H1 (cell line): Measurements from ENCODE around the gene ARHGEF40. TPM values are rescaled to one million over a fixed set of nuclear protein-coding genes. Genes with fewer than 3 reads are reported as not detected.

ENCODE experiments used
- CTCF ChIA-PET: fragments of 300-600 bp; sonication (Branson Sonifier 250); formaldehyde crosslinking; loops from one replicate; lab custom pipeline; 2021; ENCODE audit not compliant: partially characterized antibody; lab: Charles Lee
- POLR2A ChIA-PET: fragments of 300-600 bp; sonication (Branson Sonifier 250); formaldehyde crosslinking; loops from one replicate; lab custom pipeline; 2021; ENCODE audit warnings: inconsistent platforms; ENCODE audit not compliant: partially characterized antibody; lab: Charles Lee
- DNase-seq, 2 experiments: peaks; one replicate each; pipeline versions ENCODE4 v3.0.0 to v3.0.0-alpha.2; 2010 to 2022; ENCODE audit warnings: low spot score in 2 of 2, low read depth in 1 of 2, mixed read lengths in 1 of 2
- FAIRE-seq: peaks from 2 replicates; lab custom pipeline; 2011; peaks lifted over from hg19 to GRCh38; lab: Jason Lieb, UNC
- H2AFZ ChIP-seq: 2 replicates; pipeline ENCODE4 v1.8.1; 2012; ENCODE audit warnings: low read length, inconsistent platforms
- H2AK5ac ChIP-seq: 2 replicates; pipeline ENCODE4 v1.6.1; 2013; ENCODE audit warnings: low read depth, low read length
- H2BK120ac ChIP-seq: replicated peaks from 2 replicates; pipeline ENCODE3; 2013; ENCODE audit warnings: low read depth, low read length, inconsistent platforms
- H2BK12ac ChIP-seq: 2 replicates; pipeline ENCODE4 v1.6.1; 2013; ENCODE audit warnings: low read depth, low read length
- H2BK15ac ChIP-seq: 2 replicates; pipeline ENCODE4 v1.6.1; 2013; ENCODE audit warnings: low read length
- H2BK20ac ChIP-seq: 2 replicates; pipeline ENCODE4 v1.6.1; 2013; ENCODE audit warnings: low read length
- H2BK5ac ChIP-seq: 2 replicates; pipeline ENCODE4 v1.6.1; 2013; ENCODE audit warnings: low read depth, low read length
- H3K14ac ChIP-seq: 2 replicates; pipeline ENCODE4 v1.6.1; 2013; ENCODE audit warnings: inconsistent platforms; ENCODE audit not compliant: insufficient read length
- H3K18ac ChIP-seq: 2 replicates; pipeline ENCODE4 v1.6.1; 2013; ENCODE audit warnings: low read length; ENCODE audit errors: extremely low read depth
- H3K23ac ChIP-seq: 2 replicates; pipeline ENCODE4 v1.6.1; 2013; ENCODE audit warnings: inconsistent platforms; ENCODE audit not compliant: insufficient read length
- H3K23me2 ChIP-seq: 2 replicates; pipeline ENCODE4 v1.6.1; 2013; ENCODE audit warnings: low read depth, low read length
- H3K27ac ChIP-seq: 2 replicates; pipeline ENCODE4 v1.6.1; 2011; ENCODE audit warnings: low read depth, low read length, inconsistent platforms
- H3K27me3 ChIP-seq, 4 experiments: replicated peaks in 1 of 4; 1 replicate in 1 of 4; 2 replicates in 3 of 4; pipeline versions ENCODE4 v1.6.1 to v1.8.1; 2011 to 2013; ENCODE audit warnings: low read length in 3 of 4, mild to moderate bottlenecking in 3 of 4, inconsistent platforms in 2 of 4, mixed read lengths in 2 of 4, moderate library complexity in 1 of 4; ENCODE audit not compliant: control insufficient read depth in 3 of 4, insufficient read depth in 3 of 4; ENCODE audit errors: extremely low read depth in 1 of 4
- H3K36me3 ChIP-seq, 4 experiments: 2 replicates each; pipeline versions ENCODE4 v1.6.1 to v1.8.1; 2011 to 2013; ENCODE audit warnings: mild to moderate bottlenecking in 4 of 4, low read length in 3 of 4, moderate library complexity in 2 of 4, control low read depth in 1 of 4, inconsistent platforms in 1 of 4; ENCODE audit not compliant: insufficient read depth in 4 of 4, control insufficient read depth in 2 of 4
- H3K4ac ChIP-seq: replicated peaks from 2 replicates; pipeline ENCODE3; 2013; ENCODE audit warnings: low read length, low read depth, mixed read lengths, inconsistent platforms; ENCODE audit not compliant: insufficient read length
- H3K4me1 ChIP-seq, 4 experiments: replicated peaks in 1 of 4; 1 replicate in 1 of 4; 2 replicates in 3 of 4; pipeline versions ENCODE4 v1.6.1 to v1.8.1; 2011 to 2013; ENCODE audit warnings: low read length in 3 of 4, inconsistent platforms in 2 of 4, mixed read lengths in 1 of 4; ENCODE audit not compliant: insufficient read depth in 4 of 4, control insufficient read depth in 3 of 4
- H3K4me2 ChIP-seq, 2 experiments: 2 replicates each; pipeline versions ENCODE4 v1.6.1 to v1.8.1; 2011 to 2013; ENCODE audit warnings: low read depth in 2 of 2, low read length in 2 of 2, control low read depth in 1 of 2, inconsistent platforms in 1 of 2, mild to moderate bottlenecking in 1 of 2; ENCODE audit not compliant: insufficient read depth in 1 of 2
- H3K4me3 ChIP-seq, 4 experiments: fragments of 200-600, 300-600 bp in 1 of 4; sonication (generic), shearing (Covaris generic), sonication (Bioruptor Twin) in 1 of 4; 2 replicates each; pipeline versions ENCODE4 v1.5.1 to v1.8.1; 2011 to 2016; ENCODE audit warnings: low read length in 4 of 4, low read depth in 3 of 4, control low read depth in 2 of 4, inconsistent platforms in 2 of 4, mild to moderate bottlenecking in 2 of 4, mixed read lengths in 1 of 4, moderate library complexity in 1 of 4; ENCODE audit not compliant: insufficient read depth in 2 of 4; ENCODE audit errors: extremely low read depth in 1 of 4
- H3K56ac ChIP-seq: replicated peaks from 2 replicates; pipeline ENCODE3; 2013; ENCODE audit warnings: low read depth, mild to moderate bottlenecking, mixed read lengths, low read length, inconsistent platforms; ENCODE audit not compliant: insufficient read length
- H3K79me1 ChIP-seq: 2 replicates; pipeline ENCODE4 v1.6.1; 2013; ENCODE audit warnings: low read depth, low read length, control low read depth
- H3K79me2 ChIP-seq, 2 experiments: 2 replicates each; pipeline versions ENCODE4 v1.6.1 to v1.8.1; 2012 to 2013; ENCODE audit warnings: low read length in 2 of 2, mild to moderate bottlenecking in 2 of 2, inconsistent platforms in 1 of 2; ENCODE audit not compliant: insufficient read depth in 2 of 2, control insufficient read depth in 1 of 2
- H3K9ac ChIP-seq, 4 experiments: replicated peaks in 1 of 4; 1 replicate in 1 of 4; 2 replicates in 3 of 4; pipeline versions ENCODE4 v1.6.1 to v1.8.1; 2011 to 2013; ENCODE audit warnings: low read depth in 3 of 4, low read length in 3 of 4, control low read depth in 2 of 4, mild to moderate bottlenecking in 2 of 4, moderate library complexity in 2 of 4, inconsistent platforms in 1 of 4; ENCODE audit errors: extremely low read depth in 1 of 4
- H3K9me3 ChIP-seq, 2 experiments: 2 replicates each; pipeline versions ENCODE4 v1.6.1 to v1.8.1; 2012 to 2013; ENCODE audit warnings: mild to moderate bottlenecking in 2 of 2, moderate library complexity in 2 of 2, control low read depth in 1 of 2, inconsistent platforms in 1 of 2, low read depth in 1 of 2, low read length in 1 of 2, mixed read lengths in 1 of 2; ENCODE audit not compliant: insufficient read depth in 2 of 2
- H4K20me1 ChIP-seq, 2 experiments: replicated peaks in 1 of 2; 2 replicates each; pipeline versions ENCODE3 to v1.8.1; 2011 to 2013; ENCODE audit warnings: inconsistent platforms in 2 of 2, low read length in 2 of 2, mild to moderate bottlenecking in 1 of 2; ENCODE audit not compliant: insufficient read depth in 2 of 2, control insufficient read depth in 1 of 2
- H4K5ac ChIP-seq: 2 replicates; pipeline ENCODE4 v1.6.1; 2013; ENCODE audit warnings: low read length, low read depth, mixed read lengths, inconsistent platforms; ENCODE audit not compliant: insufficient read length
- H4K8ac ChIP-seq: 2 replicates; pipeline ENCODE4 v1.8.0; 2013; ENCODE audit warnings: mild to moderate bottlenecking, moderate library complexity, low read length, inconsistent platforms; ENCODE audit not compliant: insufficient read depth; ENCODE audit errors: extremely low read depth
- H4K91ac ChIP-seq: replicated peaks from 2 replicates; pipeline ENCODE3; 2013; ENCODE audit warnings: low read length, mixed read lengths, inconsistent platforms; ENCODE audit not compliant: insufficient read length
- ASH2L ChIP-seq: fragments of 200-600, 300-600 bp; sonication (generic); IDR thresholded peaks from one replicate; pipeline ENCODE4 v1.7.1; 2017; ENCODE audit warnings: low read length
- ATF2 ChIP-seq: IDR thresholded peaks from 2 replicates; pipeline ENCODE4 v1.6.1; 2012; ENCODE audit warnings: low read length, inconsistent platforms
- BRCA1 ChIP-seq: IDR thresholded peaks from 2 replicates; pipeline ENCODE4 v1.6.1; 2012; ENCODE audit warnings: low read depth, low read length, improper control_type of control experiment
- CTBP2 ChIP-seq: IDR thresholded peaks from 2 replicates; pipeline ENCODE4 v1.7.0; 2011; ENCODE audit warnings: borderline replicate concordance, mild to moderate bottlenecking, moderate library complexity, mixed read lengths, low read length; ENCODE audit not compliant: insufficient read depth, insufficient read length
- KDM4A ChIP-seq: IDR thresholded peaks from one replicate; pipeline ENCODE4 v1.7.1; 2012; ENCODE audit warnings: low read depth, mild to moderate bottlenecking, moderate library complexity, low read length, inconsistent platforms; ENCODE audit not compliant: severe bottlenecking
- POLR2AphosphoS5 ChIP-seq: IDR thresholded peaks from 2 replicates; pipeline ENCODE4 v1.6.1; 2011; ENCODE audit warnings: low read depth, low read length
- SAP30 ChIP-seq: fragments of 300-600 bp; sonication (generic); IDR thresholded peaks from 2 replicates; pipeline ENCODE4 v1.7.1; 2012; ENCODE audit warnings: low read length, moderate library complexity, mild to moderate bottlenecking, inconsistent platforms; ENCODE audit not compliant: insufficient read depth, insufficient replicate concordance
- SUZ12 ChIP-seq: fragments of 200-600 bp; sonication (generic); IDR thresholded peaks from 2 replicates; pipeline ENCODE4 v1.6.1; 2012; ENCODE audit warnings: mild to moderate bottlenecking, inconsistent platforms, low read length, moderate library complexity, mixed read lengths
- TBP ChIP-seq: IDR thresholded peaks from 2 replicates; pipeline ENCODE4 v1.6.1; 2011; ENCODE audit warnings: low read depth, low read length, improper control_type of control experiment
- TCF12 ChIP-seq: IDR thresholded peaks from 2 replicates; pipeline ENCODE4 v1.6.1; 2011; ENCODE audit warnings: low read depth, mild to moderate bottlenecking, low read length
- YY1 ChIP-seq: IDR thresholded peaks from 2 replicates; pipeline ENCODE4 v1.6.1; 2011; ENCODE audit warnings: low read depth, mild to moderate bottlenecking, low read length
- WGBS, 2 experiments: shearing (Covaris generic) in 1 of 2; methylation state at CpG; one replicate each; pipeline versions ENCODE4 v1.1.6 to v1.1.7; 2013 to 2015; ENCODE audit warnings: low lambda C conversion rate in 2 of 2, mixed read lengths in 2 of 2, inconsistent platforms in 1 of 2, low coverage in 1 of 2, missing lambda C conversion rate in 1 of 2; ENCODE audit not compliant: insufficient replicate concordance in 2 of 2, insufficient coverage in 1 of 2, insufficient read length in 1 of 2; ENCODE audit errors: extremely low coverage in 1 of 2, missing lambda C conversion rate in 1 of 2; 5-methylcytosine and 5-hydroxymethylcytosine counted together
- polyA plus RNA-seq, 7 experiments: library from polyadenylated mRNA; depleted of rRNA in 3 of 7; stranded (reverse) in 5 of 7; unstranded in 2 of 7; fragments of >200 nt in 5 of 7; fragments of 200-250 nt in 2 of 7; gene quantifications; 1 replicate in 5 of 7; 2 replicates in 1 of 7; 4 replicates in 1 of 7; pipeline versions ENCODE4 v1.2.1 to v1.2.3, GENCODE V29; 2011 to 2013; ENCODE audit warnings: missing spikeins in 2 of 7, mixed read lengths in 2 of 7
- total RNA-seq: library from RNA; stranded (reverse); fragmentation: NEBNext Ultra II Directional; extraction: Animal tissue kit (Norgen Biotek cat#: 25700); gene quantifications from 2 replicates; pipeline ENCODE4 v1.2.1, GENCODE V29; 2021

Gene ARHGEF40
- total and polyA plus RNA-seq, 2 of the 8 experiments (the other 6 are each of a cell fraction or from before 2014, with no cell fraction given): 53.1 to 101 TPM

- H2BK120ac ChIP-seq: no peak overlapping the region
- H4K8ac ChIP-seq: no peak overlapping the region
- no peak overlapping the region for H3K4me2 ChIP-seq
- no peak for FAIRE-seq
- no peak overlapping the region for H2AK5ac ChIP-seq
- no peak overlapping the region for H2BK12ac ChIP-seq
- H2BK5ac ChIP-seq: no peak overlapping the region
- no peak overlapping the region for H4K91ac ChIP-seq
- no peak overlapping the region for H2BK20ac ChIP-seq
- no peak overlapping the region for H3K14ac ChIP-seq
- H3K23me2 ChIP-seq: peaks cover 7% of the 10 kb centered on the region
- no peak overlapping the region for H3K4me3 ChIP-seq
- ChIA-PET POLR2A (interaction anchor here (1.1 kb wide), 1 partner anchor 10 kb away, joined by 3 read pairs; no protein-coding TSS in a partner anchor), CTCF (interaction anchor here (1.0 to 8.8 kb wide), 4 partner anchors 9 to 62 kb away, joined by 7 to 152 read pairs (median 8); no protein-coding TSS in a partner anchor)
- no peak overlapping the region for H3K56ac ChIP-seq
- H3K9me3 ChIP-seq: no peaks in the 10 kb centered on the region
- no peak overlapping the region for H3K23ac ChIP-seq
- H3K36me3 ChIP-seq: no peaks in the 10 kb centered on the region
- no peak overlapping the region for H3K4ac ChIP-seq
- H3K4me1 ChIP-seq: peaks cover 4 to 14% (median 6%) of the 10 kb centered on the region in 4 experiments; a peak in 6 of 7 replicates
- no peaks in the 10 kb centered on the region for H3K79me2 ChIP-seq
- no peaks in the 10 kb centered on the region for H4K20me1 ChIP-seq
- WGBS, 2 experiments: 85% methylated on average over 12 of the region's 12 CpGs; no CpG with 5 or more reads in 1 of the 2 experiments
- peaks cover 0 to 5% (median 1%) of the 10 kb centered on the region in 4 experiments; a peak in 3 of 7 replicates for H3K27me3 ChIP-seq
- H2BK15ac ChIP-seq: no peak overlapping the region
- H3K79me1 ChIP-seq: no peaks in the 10 kb centered on the region
- DNase-seq: no peak
- H3K27ac ChIP-seq: no peak overlapping the region
- H3K18ac ChIP-seq: no peak overlapping the region
- 0 out of 7 replicates have a peak overlapping the region, but pooled peaks of 1 of the 4 experiments have one; percentile 32 for H3K9ac ChIP-seq
- H2AFZ ChIP-seq: no peak overlapping the region
- H4K5ac ChIP-seq: no peak overlapping the region
- no peak for TF ChIP-seq YY1
- TF ChIP-seq ATF2: no peak
- TF ChIP-seq POLR2AphosphoS5: no peak
- TF ChIP-seq SAP30: no peak
- TF ChIP-seq KDM4A: no peak
- TF ChIP-seq TCF12: no peak
- TF ChIP-seq BRCA1: no peak
- TF ChIP-seq TBP: no peak
- no peak for TF ChIP-seq CTBP2
- TF ChIP-seq SUZ12: no peak
- no peak for TF ChIP-seq ASH2L
These were observed 39.6 kb upstream of the ARHGEF40 start for GRCh38 chr14:21030531-21030930.
